NCI-H748 (cell line): ENCODE results near the gene AUTS2.

Source experiments
- DNase-seq: peaks from one replicate; lab custom pipeline; 2025; ENCODE audit not compliant: unreplicated experiment; lab: John Stamatoyannopoulos, UW

Gene AUTS2

GRCh38 chr7:69599955-69600709 is 1.9 kb downstream of the AUTS2 start:
- DNase-seq: peak; percentile 60

DNA sequence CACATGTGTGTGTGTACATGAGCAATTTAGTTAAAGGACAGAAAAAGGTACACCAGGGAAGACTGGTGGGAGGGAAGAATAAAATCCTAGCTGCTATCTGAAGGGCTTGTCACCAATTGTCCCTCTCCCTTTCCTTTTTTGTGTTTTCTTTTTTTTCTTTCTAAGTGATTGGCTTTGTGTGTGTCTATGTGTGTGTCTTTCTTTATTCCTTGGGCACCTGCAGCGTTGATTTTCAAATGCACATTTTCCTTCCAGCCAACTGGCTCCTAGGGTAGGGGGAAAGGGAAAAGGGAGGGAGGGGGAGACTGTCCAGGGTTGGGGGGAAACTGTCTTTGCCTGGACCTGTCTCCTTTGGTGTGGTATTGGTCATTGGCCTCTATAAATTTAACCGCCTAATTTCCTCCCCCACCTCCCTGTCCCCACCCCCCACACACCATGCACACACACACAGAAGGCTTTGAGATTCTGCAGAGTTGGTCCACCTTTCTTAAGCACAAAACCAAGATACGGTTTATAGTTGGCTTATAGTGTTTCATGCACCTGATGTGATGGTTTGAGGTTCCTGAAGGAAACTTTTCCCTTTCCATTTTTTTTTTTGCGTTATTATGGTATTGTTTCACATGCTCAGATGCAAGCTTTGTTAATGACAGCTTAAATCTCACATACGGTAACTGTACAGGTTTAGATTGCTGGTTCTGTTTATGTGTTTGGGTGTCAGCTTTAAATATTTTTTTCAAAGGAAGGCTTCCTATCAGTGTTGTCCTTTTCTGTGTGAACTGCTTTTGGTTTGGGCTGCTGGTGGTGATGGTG is 2.6 kb downstream of the AUTS2 start:
- DNase-seq: peak; percentile 28

- no peak for DNase-seq
Observed at GRCh38 chr7:69602522-69602921, 4.2 kb downstream of the AUTS2 start.

GRCh38 chr7:69603351-69603750 is 5.1 kb downstream of the AUTS2 start:
- DNase-seq: no peak

GRCh38 chr7:69603937-69604494 is 5.7 kb downstream of the AUTS2 start:
- no peak for DNase-seq

GRCh38 chr7:69605070-69605469 is 6.8 kb downstream of the AUTS2 start:
- DNase-seq: no peak

DNA sequence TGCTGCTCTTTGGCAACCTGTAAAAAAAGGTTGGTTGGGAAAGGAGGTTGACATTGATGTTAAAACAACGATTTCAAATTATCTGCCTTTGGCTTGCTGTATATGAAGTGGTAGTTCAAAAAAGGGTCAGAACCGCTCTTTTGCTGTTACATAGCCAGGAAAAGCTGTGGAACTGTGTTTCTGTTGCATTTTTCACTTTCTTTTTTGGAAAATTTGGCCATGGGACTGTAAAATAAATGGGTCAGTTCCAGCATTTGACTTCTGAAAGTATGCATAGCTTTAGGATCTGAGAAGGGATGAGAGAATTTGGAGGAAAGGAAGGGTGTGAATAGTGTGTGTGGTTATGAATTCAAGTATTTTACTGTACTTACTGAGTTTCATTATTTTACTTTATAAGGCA is 7.3 kb downstream of the AUTS2 start:
- DNase-seq: no peak

DNA sequence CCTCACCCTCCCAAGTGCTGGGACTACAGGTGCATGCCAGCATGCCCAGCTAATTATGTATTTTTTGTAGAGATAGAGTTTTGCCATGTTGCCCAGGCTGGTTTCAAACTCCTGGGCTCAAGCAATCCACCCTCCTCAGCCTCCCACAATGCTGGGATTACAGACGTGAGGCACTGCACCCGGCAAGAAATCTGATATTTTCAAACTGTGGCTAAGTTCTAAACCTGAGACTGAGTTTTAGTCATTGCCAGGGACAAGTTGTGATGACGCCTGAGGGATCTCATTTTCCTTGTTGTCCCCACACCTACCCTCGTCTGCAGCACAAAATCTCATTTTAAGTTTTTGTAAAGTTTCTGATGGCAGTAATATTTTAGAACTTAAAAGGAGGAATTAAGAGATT is 9.8 kb downstream of the AUTS2 start:
- no peak for DNase-seq

GRCh38 chr7:69608878-69609277 is 10.6 kb downstream of the AUTS2 start:
- no peak for DNase-seq

DNA sequence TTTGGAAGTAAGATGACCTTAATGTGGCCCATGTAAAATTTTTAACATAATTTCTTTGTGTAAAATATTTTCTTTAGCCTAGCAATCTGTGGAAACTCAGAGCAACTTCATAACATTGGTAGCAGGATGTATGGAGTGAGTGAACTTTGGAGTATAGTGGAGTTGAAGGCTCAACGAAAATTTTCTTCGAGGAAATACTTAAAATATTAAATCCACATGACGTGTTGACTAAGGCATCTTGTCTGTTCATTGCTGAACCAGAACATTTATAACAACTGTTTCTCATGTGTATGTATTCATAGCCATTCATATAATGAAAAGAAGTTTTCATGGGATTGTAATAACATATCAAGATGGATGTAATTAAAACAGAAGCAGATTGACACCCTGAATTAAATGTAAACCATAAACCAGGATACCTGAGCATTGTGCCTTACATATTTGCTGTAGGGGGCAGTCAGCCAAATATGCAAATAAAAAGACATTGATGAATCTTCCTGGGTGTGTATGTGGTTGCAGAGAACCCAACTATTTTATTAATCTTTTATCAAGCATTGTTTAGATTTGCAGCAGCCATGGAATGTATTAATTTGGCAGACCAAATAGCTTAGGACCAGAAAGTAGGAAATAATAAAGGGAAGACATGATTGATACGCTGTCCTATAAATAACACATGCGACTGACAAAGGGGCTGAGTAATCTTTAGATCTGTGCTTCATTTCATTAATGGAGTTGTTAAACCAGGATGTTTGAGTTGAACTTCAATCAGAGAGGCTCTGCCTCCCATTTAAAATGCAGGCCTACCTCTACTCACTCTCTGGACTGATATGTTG is 11.5 kb downstream of the AUTS2 start:
- DNase-seq: no peak

DNA sequence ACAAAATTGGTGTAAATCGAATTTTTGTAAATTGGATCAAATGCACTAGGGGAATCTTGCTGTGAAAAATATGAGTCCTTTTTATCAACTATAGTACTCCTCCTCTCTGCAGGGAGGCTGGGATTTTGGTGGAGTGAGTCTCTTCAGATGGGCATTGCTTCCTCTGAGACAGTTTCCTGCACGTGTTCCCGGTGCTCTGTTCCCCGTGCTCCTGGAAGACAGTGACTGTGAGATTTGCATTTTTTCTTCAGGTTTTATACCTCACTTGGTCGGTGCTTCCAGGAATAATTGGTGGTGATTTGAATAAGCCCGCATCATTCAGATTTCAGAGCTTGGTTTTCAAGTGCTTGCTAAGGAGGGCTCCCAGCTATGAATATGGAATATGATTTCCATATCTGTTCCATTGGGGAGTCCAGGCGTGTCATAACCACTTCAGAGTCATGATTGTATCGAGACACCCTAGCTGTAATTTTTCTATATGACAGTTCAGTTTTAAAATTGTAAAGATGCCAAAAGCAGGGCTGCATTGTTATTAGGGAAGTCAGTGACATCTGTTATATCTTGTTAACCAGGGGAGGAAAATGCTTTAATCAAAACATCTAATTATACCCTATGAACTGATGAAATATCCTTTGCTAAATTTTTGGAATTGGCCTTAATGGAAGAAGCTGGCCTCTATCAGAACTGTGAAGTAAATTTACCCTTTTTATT is 12.3 kb downstream of the AUTS2 start:
- DNase-seq: no peak

- no peak for DNase-seq
Observed at GRCh38 chr7:69612981-69613380, 14.7 kb downstream of the AUTS2 start.

DNA sequence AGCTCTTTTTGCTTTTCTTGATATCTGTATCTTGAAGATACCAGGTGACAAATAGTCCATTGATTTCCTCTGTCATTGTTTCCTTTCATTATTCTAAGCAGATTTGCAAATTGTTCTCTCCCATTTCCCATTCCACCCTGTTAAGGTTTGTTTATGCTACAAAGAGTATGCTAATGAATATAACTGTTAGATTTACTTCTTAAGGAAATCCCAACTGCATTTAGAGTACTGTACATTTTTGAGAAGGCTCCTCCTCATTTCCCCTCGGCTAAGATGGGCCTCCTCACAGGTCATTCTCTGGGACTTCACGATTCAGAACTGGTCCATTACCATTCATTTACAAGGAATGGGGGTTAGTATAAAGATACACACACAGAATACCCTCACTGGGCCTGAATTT is 15.6 kb downstream of the AUTS2 start:
- no peak for DNase-seq

DNA sequence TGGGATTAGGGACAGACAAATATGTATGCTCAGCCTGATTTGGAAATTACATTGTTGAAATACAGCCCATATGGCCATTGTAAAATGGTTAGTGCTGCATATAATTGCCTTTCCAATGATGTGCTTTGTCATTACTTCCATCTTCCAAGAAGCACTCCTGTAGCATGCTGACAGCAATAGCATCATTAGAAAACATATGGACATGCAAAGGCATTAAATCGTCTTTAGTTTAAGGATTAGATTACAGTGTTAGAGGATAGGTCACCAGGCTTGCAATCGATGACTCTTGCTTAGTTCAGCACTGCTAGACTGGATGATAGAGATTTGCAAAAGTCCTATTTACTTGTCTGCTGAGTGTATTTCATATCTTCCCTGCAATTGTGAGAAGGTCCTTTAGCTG is 17.4 kb downstream of the AUTS2 start:
- DNase-seq: no peak

DNA sequence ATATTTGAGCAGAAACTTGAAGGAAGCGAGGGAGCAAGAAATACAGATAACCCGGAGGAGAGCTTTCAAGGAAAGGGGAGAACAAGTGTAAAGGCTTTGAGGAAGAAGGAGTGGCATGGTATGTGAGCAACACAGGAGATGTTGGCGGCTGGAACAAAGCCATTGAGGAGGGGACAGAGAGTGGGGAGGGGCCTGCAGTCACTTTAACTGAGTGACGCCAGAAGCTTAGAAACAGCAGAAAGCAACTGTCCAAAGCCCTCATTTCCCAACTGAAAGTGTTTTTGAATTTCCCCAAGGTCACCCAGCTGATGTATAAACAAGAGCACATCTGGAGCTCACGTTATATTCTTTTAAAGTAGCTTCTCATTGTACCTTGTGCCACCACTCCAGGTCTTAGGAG is 19.1 kb downstream of the AUTS2 start:
- DNase-seq: no peak

DNA sequence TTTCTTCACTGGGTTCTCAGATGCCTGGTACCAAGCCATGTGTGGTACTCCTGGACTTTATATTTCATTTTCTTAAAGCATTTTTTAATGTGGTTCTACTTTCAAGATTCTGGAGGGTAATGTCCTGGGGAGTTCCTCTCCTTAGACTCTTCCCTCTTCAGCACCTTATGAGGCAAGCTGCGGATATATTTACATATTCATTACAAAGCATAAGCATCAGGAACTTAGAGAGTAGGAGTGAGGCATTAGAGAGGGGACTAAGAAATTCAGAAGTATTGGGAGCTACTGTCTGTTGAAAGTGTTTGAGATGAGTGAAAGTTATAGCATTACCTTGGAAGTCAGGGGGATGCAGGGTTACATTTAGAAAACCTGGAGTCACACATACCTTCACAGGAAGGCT is 20.8 kb downstream of the AUTS2 start:
- DNase-seq: no peak

- no peak for DNase-seq
Observed at GRCh38 chr7:69619635-69620034, 21.4 kb downstream of the AUTS2 start.

GRCh38 chr7:69620063-69620462 is 21.8 kb downstream of the AUTS2 start:
- no peak for DNase-seq

DNA sequence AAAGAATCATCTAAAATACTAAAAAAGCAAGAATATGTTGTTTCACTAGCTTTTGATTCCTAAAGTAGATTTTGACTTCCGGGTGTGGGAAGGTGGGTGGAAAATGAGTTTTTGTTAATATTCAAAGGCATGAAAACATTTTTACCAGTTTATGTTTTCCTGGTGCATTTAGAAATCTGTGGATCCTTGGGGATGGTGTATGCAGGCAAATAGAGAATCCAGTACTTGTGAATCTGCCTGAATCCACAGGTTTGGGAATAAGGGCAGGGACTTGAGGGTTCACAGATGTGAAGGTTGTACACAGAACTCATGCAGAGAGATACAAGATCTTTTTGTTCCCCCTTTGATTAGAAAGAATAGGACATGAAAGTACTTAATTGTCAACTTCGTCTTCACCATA is 22.4 kb downstream of the AUTS2 start:
- no peak for DNase-seq

DNA sequence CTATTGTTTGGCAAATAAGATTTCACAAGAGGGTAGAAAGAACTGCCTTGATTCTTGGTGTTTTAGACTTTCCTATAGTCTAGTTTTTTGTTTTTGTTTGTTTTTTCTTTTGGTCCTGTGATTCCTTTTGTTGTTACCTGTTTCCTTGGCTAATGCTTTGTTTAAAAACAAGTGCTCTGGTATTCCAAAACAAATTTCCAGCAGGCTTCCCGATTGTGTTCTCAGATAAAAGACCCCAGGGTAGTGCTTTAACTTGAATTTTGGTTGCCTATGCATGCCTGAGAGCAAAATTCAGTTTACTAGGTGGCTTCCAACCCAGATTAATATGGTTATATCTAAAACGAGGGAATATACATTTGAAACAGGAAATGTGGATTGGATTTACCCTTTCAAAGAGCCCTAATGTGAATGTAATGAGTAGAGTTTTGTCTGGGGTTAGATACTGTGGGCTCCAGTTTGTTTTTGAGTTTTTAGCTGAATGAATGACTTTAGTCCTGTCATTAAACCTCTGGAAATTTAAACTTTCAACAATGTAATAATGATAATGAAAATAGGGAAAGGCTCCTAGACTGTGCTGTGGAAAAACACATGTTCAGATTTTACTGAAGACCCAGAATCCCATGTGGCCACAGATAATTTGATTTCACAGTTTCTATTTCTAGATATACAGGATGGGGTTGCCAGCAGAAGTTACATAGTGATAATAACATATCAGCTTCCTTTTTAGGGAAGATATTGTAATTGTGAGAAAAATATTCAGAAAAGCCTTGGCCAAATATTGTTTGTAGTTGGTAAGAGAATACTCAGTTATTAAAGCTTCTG is 23.9 kb downstream of the AUTS2 start:
- DNase-seq: no peak
